Endothelial cell of umbilical vein (primary cell): ENCODE data around the gene POR. TPM values are rescaled to one million over a fixed set of nuclear protein-coding genes. Genes with fewer than 3 reads are reported as not detected.

Source experiments
- BruUV-seq: library from RNA; stranded (reverse); fragments of 400-500 nt; replicated peaks from 2 replicates; lab custom pipeline; 2021; lab: Mats Ljungman, UMichigan
- CTCF ChIA-PET: fragments of 300-600, 350-600 bp; sonication (Branson Sonifier 250); formaldehyde crosslinking; loops from one replicate; lab custom pipeline; 2021; ENCODE audit warnings: antibody characterized with exemption, inconsistent platforms; lab: Charles Lee
- POLR2A ChIA-PET: fragments of 300-600, 350-600 bp; sonication (Branson Sonifier 250); formaldehyde crosslinking; loops from one replicate; lab custom pipeline; 2021; ENCODE audit warnings: antibody characterized with exemption, inconsistent platforms; lab: Charles Lee
- DNase-seq: peaks from one replicate; pipeline ENCODE4 v3.0.0-alpha.2; 2011; ENCODE audit warnings: low read depth, low spot score
- FAIRE-seq: peaks from 2 replicates; lab custom pipeline; 2011; peaks lifted over from hg19 to GRCh38; lab: Jason Lieb, UNC
- H2AFZ ChIP-seq: 2 replicates; pipeline ENCODE4 v1.6.0; 2012; ENCODE audit warnings: low read depth, low read length, control low read depth, inconsistent platforms
- H3K27ac ChIP-seq: 2 replicates; pipeline ENCODE4 v1.5.1; 2011; ENCODE audit warnings: low read depth, mild to moderate bottlenecking, control low read depth, low read length, moderate library complexity; ENCODE audit not compliant: insufficient read depth
- H3K27me3 ChIP-seq, 2 experiments: 2 replicates each; pipeline versions ENCODE4 v1.6.0 to v1.6.1; 2011; ENCODE audit warnings: low read length in 2 of 2, mixed read lengths in 1 of 2; ENCODE audit not compliant: control insufficient read depth in 2 of 2, insufficient read depth in 2 of 2
- H3K36me3 ChIP-seq, 2 experiments: 2 replicates in 1 of 2; 3 replicates in 1 of 2; pipeline ENCODE4 v1.5.1; 2011; ENCODE audit warnings: low read length in 2 of 2, mild to moderate bottlenecking in 1 of 2, moderate library complexity in 1 of 2; ENCODE audit not compliant: control insufficient read depth in 2 of 2, insufficient read depth in 2 of 2; ENCODE audit errors: extremely low read depth in 1 of 2
- H3K4me1 ChIP-seq: 3 replicates; pipeline ENCODE4 v1.5.1; 2011; ENCODE audit warnings: mild to moderate bottlenecking, low read length; ENCODE audit not compliant: control insufficient read depth, insufficient read depth; ENCODE audit errors: extremely low read depth
- H3K4me2 ChIP-seq: 2 replicates; pipeline ENCODE4 v1.6.1; 2011; ENCODE audit warnings: low read length, control low read depth, mixed read lengths; ENCODE audit not compliant: insufficient read depth
- H3K4me3 ChIP-seq, 3 experiments: fragments of 200-600 bp in 1 of 3; sonication (generic), shearing (Covaris generic) in 1 of 3; replicated peaks in 1 of 3; 2 replicates each; pipeline ENCODE4 v1.5.1; 2011 to 2016; ENCODE audit warnings: control low read depth in 3 of 3, low read length in 3 of 3, mild to moderate bottlenecking in 2 of 3, inconsistent platforms in 1 of 3, low read depth in 1 of 3, moderate library complexity in 1 of 3; ENCODE audit not compliant: insufficient read depth in 1 of 3
- H3K79me2 ChIP-seq: 2 replicates; pipeline ENCODE4 v1.6.0; 2012; ENCODE audit warnings: low read length, inconsistent platforms; ENCODE audit not compliant: control insufficient read depth, insufficient read depth
- H3K9ac ChIP-seq: replicated peaks from 2 replicates; pipeline ENCODE3; 2011; ENCODE audit warnings: low read length, control low read depth; ENCODE audit not compliant: insufficient read depth; ENCODE audit errors: extremely low read depth
- H3K9me1 ChIP-seq: replicated peaks from 3 replicates; pipeline ENCODE4 v1.6.0; 2011; ENCODE audit warnings: mild to moderate bottlenecking, low read length; ENCODE audit not compliant: control insufficient read depth, insufficient read depth; ENCODE audit errors: extremely low read depth
- H3K9me3 ChIP-seq: replicated peaks from 2 replicates; pipeline ENCODE4 v1.5.1; 2012; ENCODE audit warnings: low read length, inconsistent platforms; ENCODE audit not compliant: control insufficient read depth, insufficient read depth
- H4K20me1 ChIP-seq: replicated peaks from 2 replicates; pipeline ENCODE3; 2011; ENCODE audit warnings: mild to moderate bottlenecking, low read length; ENCODE audit not compliant: control insufficient read depth, insufficient read depth; ENCODE audit errors: extremely low read depth
- CTCF ChIP-seq, 2 donors: IDR thresholded peaks; 1 replicate in 1 of 2; 2 replicates in 1 of 2; pipeline ENCODE4 v1.5.1; 2011; ENCODE audit warnings: low read length in 2 of 2, mild to moderate bottlenecking in 2 of 2, moderate library complexity in 2 of 2, control low read depth in 1 of 2, inconsistent platforms in 1 of 2, low read depth in 1 of 2; ENCODE audit not compliant: insufficient read depth in 1 of 2; ENCODE audit errors: extremely low read depth in 1 of 2
- EZH2 ChIP-seq: IDR thresholded peaks from 2 replicates; pipeline ENCODE4 v1.6.1; 2012; ENCODE audit warnings: borderline replicate concordance, low read depth, mild to moderate bottlenecking, moderate library complexity, low read length, inconsistent platforms; ENCODE audit not compliant: severe bottlenecking
- FOS ChIP-seq: IDR thresholded peaks from 2 replicates; pipeline ENCODE4 v1.6.1; 2011; ENCODE audit warnings: mild to moderate bottlenecking, low read length, moderate library complexity, borderline replicate concordance; ENCODE audit not compliant: insufficient read depth
- GATA2 ChIP-seq: IDR thresholded peaks from 2 replicates; pipeline ENCODE4 v1.7.0; 2011; ENCODE audit warnings: low read depth, mild to moderate bottlenecking, moderate library complexity, mixed read lengths, low read length; ENCODE audit not compliant: insufficient read length, insufficient read depth
- JUN ChIP-seq: IDR thresholded peaks from 2 replicates; pipeline ENCODE4 v1.6.1; 2011; ENCODE audit warnings: borderline replicate concordance, low read depth; ENCODE audit not compliant: insufficient read length, insufficient read depth
- MAX ChIP-seq: IDR thresholded peaks from 2 replicates; pipeline ENCODE4 v1.6.1; 2011; ENCODE audit not compliant: insufficient read depth, insufficient read length
- MYC ChIP-seq: IDR thresholded peaks from one replicate; pipeline ENCODE4 v1.6.1; 2011; ENCODE audit warnings: mild to moderate bottlenecking, low read depth, low read length
- POLR2A ChIP-seq: IDR thresholded peaks from 2 replicates; pipeline ENCODE4 v1.6.1; 2012; ENCODE audit warnings: low read depth, mild to moderate bottlenecking, control low read depth, low read length
- POLR2AphosphoS5 ChIP-seq: IDR thresholded peaks from 2 replicates; pipeline ENCODE4 v1.6.1; 2012; ENCODE audit warnings: low read depth, mild to moderate bottlenecking, control low read depth, low read length, moderate library complexity; ENCODE audit not compliant: insufficient read depth
- dilution Hi-C: fragments of 300-500 bp; cut with MboI; formaldehyde crosslinking; loops from one replicate; pipeline ENCODE4 v1.15.0; 2019; ENCODE audit warnings: low sequenced_read_pairs; ENCODE audit not compliant: extremely low pct_ligation_motif_present
- intact Hi-C: fragments of 100-400 bp; cut with micrococcal nuclease; formaldehyde crosslinking; loops from one replicate; pipeline ENCODE4 v1.10.0; 2022
- polyA plus RNA-seq, 4 experiments: library from polyadenylated mRNA; depleted of rRNA in 3 of 4; stranded (reverse) in 3 of 4; unstranded in 1 of 4; fragments of >200 nt; gene quantifications; 2 replicates each; pipeline versions ENCODE4 v1.2.1 to v1.2.3, GENCODE V29; 2011 to 2012; ENCODE audit warnings: missing spikeins in 1 of 4
- total RNA-seq: library from RNA; stranded (reverse); gene quantifications from 2 replicates; pipeline ENCODE4 v1.2.3, GENCODE V29; 2021

The POR gene
- total and polyA plus RNA-seq, 2 donors (not counting 3 experiments of a cell fraction or from before 2014, with no cell fraction given) = 59.5 to 73.6 TPM

GRCh38 chr7:75957021-75957736, 42.2 kb downstream of the POR start:
- no peak overlapping the region for H3K9ac ChIP-seq
- H3K27ac ChIP-seq = no peak overlapping the region
- intact Hi-C loops = no loop called here
- FAIRE-seq (no peak), DNase-seq (no peak)
- H3K4me1 ChIP-seq = peaks cover 7% of the 10 kb centered on the region
- H3K36me3 ChIP-seq = peaks cover 5 to 6% of the 10 kb centered on the region in 2 experiments
- no peak overlapping the region for H3K4me2 ChIP-seq
- no TSS peak for BruUV-seq
- H3K9me1 ChIP-seq = no peaks in the 10 kb centered on the region
- no peak overlapping the region for H2AFZ ChIP-seq
- no peaks in the 10 kb centered on the region for H4K20me1 ChIP-seq
- H3K79me2 ChIP-seq = no peaks in the 10 kb centered on the region
- dilution Hi-C loops = no loop called here
- H3K4me3 ChIP-seq = no peak overlapping the region
- H3K9me3 ChIP-seq = no peaks in the 10 kb centered on the region
- no peaks in the 10 kb centered on the region for H3K27me3 ChIP-seq
- POLR2A ChIA-PET = no interaction called here
- CTCF ChIA-PET = interaction anchor here (0.6 to 1.4 kb wide), 3 partner anchors 9 to 51 kb away, joined by 3 to 5 read pairs (median 3); no protein-coding TSS in a partner anchor
- no peak for TF ChIP-seq MYC
- TF ChIP-seq MAX = no peak
- no peak for TF ChIP-seq FOS
- TF ChIP-seq POLR2A = no peak
- no peak for TF ChIP-seq CTCF (IDR thresholded peaks at IDR 0.05; ENCODE audit: extremely low read depth in 1 of 2, insufficient read depth in 1 of 2, low read depth in 1 of 2, low read length in 2 of 2)
- no peak for TF ChIP-seq EZH2
- no peak for TF ChIP-seq JUN
- no peak for TF ChIP-seq GATA2
- TF ChIP-seq POLR2AphosphoS5 = no peak
